KMS-11 (cell line): ENCODE measurements around the gene EYA4.

Source experiments
- H2AFZ ChIP-seq: fragments of 200-600 bp; sonication (generic); 2 replicates; pipeline ENCODE4 v1.6.1; 2016; ENCODE audit warnings: antibody characterized with exemption, mixed run types, low read depth
- H3K27ac ChIP-seq: fragments of 200-600 bp; sonication (generic); 2 replicates; pipeline ENCODE4 v1.6.1; 2016; ENCODE audit warnings: mild to moderate bottlenecking, mixed run types
- H3K27me3 ChIP-seq: fragments of 200-600 bp; sonication (generic); 2 replicates; pipeline ENCODE4 v1.6.1; 2017; ENCODE audit warnings: mild to moderate bottlenecking, low read depth, mixed run types, moderate library complexity; ENCODE audit not compliant: insufficient read depth
- H3K36me3 ChIP-seq: fragments of 200-600 bp; sonication (generic); 2 replicates; pipeline ENCODE4 v1.6.1; 2017; ENCODE audit warnings: mild to moderate bottlenecking, mixed run types; ENCODE audit not compliant: insufficient read depth
- H3K4me1 ChIP-seq: fragments of 200-600 bp; sonication (generic); 2 replicates; pipeline ENCODE4 v1.6.1; 2016; ENCODE audit warnings: mild to moderate bottlenecking, low read depth, mixed run types; ENCODE audit not compliant: poor library complexity, severe bottlenecking
- H3K4me2 ChIP-seq: fragments of 200-600 bp; sonication (generic); 2 replicates; pipeline ENCODE4 v1.7.0; 2016; ENCODE audit warnings: mild to moderate bottlenecking, mixed run types
- H3K4me3 ChIP-seq: fragments of 200-600 bp; sonication (generic); IDR thresholded peaks from 2 replicates; pipeline ENCODE4 v1.6.1; 2017; ENCODE audit warnings: low read depth, low read length, mixed read lengths; ENCODE audit not compliant: insufficient read depth
- H3K79me2 ChIP-seq: fragments of 200-600 bp; sonication (generic); 2 replicates; pipeline ENCODE4 v1.6.1; 2016; ENCODE audit warnings: low read depth, mixed run types; ENCODE audit not compliant: insufficient read depth
- H3K9ac ChIP-seq: fragments of 200-600 bp; sonication (generic); 2 replicates; pipeline ENCODE4 v1.6.1; 2016; ENCODE audit warnings: mild to moderate bottlenecking, mixed run types
- H4K20me1 ChIP-seq: fragments of 200-600 bp; sonication (generic); 2 replicates; pipeline ENCODE4 v1.6.1; 2016; ENCODE audit warnings: mild to moderate bottlenecking, mixed run types; ENCODE audit not compliant: insufficient read depth
- CTCF ChIP-seq: fragments of 200-600 bp; sonication (generic); conservative IDR thresholded peaks from 2 replicates; pipeline ENCODE4 v1.6.1; 2017; ENCODE audit warnings: low read depth, mild to moderate bottlenecking, antibody characterized with exemption, low read length, moderate library complexity, mixed read lengths

Gene EYA4

GRCh38 chr6:133466680-133467079 is 225.5 kb downstream of the EYA4 start:
- Histone ChIP-seq H3K27ac (no peak overlapping the region), H3K4me2 (no peak overlapping the region), H4K20me1 (no peaks in the 10 kb centered on the region), H3K4me1 (no peaks in the 10 kb centered on the region), H2AFZ (no peak overlapping the region), H3K27me3 (no peaks in the 10 kb centered on the region), H3K4me3 (no peak overlapping the region), H3K79me2 (no peaks in the 10 kb centered on the region), H3K9ac (no peak overlapping the region), H3K36me3 (no peaks in the 10 kb centered on the region)
- TF ChIP-seq CTCF = no peak

GRCh38 chr6:133467231-133467981 is 226.2 kb downstream of the EYA4 start:
- Histone ChIP-seq H3K36me3 (no peaks in the 10 kb centered on the region), H2AFZ (no peak overlapping the region), H3K27ac (no peak overlapping the region), H3K4me3 (no peak overlapping the region), H3K27me3 (no peaks in the 10 kb centered on the region), H4K20me1 (no peaks in the 10 kb centered on the region), H3K4me1 (no peaks in the 10 kb centered on the region), H3K79me2 (no peaks in the 10 kb centered on the region), H3K4me2 (no peak overlapping the region), H3K9ac (no peak overlapping the region)
- TF ChIP-seq CTCF = no peak

GRCh38 chr6:133467982-133468380 is 226.8 kb downstream of the EYA4 start:
- Histone ChIP-seq H3K4me3 (no peak overlapping the region), H3K9ac (no peak overlapping the region), H3K79me2 (no peaks in the 10 kb centered on the region), H3K4me1 (no peaks in the 10 kb centered on the region), H4K20me1 (no peaks in the 10 kb centered on the region), H2AFZ (no peak overlapping the region), H3K4me2 (no peak overlapping the region), H3K36me3 (no peaks in the 10 kb centered on the region), H3K27ac (no peak overlapping the region), H3K27me3 (no peaks in the 10 kb centered on the region)
- no peak for TF ChIP-seq CTCF

GRCh38 chr6:133468591-133468990 is 227.4 kb downstream of the EYA4 start:
- Histone ChIP-seq H3K4me2 (no peak overlapping the region), H2AFZ (no peak overlapping the region), H3K4me3 (no peak overlapping the region), H3K79me2 (no peaks in the 10 kb centered on the region), H4K20me1 (no peaks in the 10 kb centered on the region), H3K9ac (no peak overlapping the region), H3K36me3 (no peaks in the 10 kb centered on the region), H3K27ac (no peak overlapping the region), H3K4me1 (no peaks in the 10 kb centered on the region), H3K27me3 (no peaks in the 10 kb centered on the region)
- TF ChIP-seq CTCF = no peak
